GM12878 (cell line): ENCODE results near the gene SERPINI2.

ENCODE experiments used
- CHD2 ChIP-seq: IDR thresholded peaks from 2 replicates; pipeline ENCODE4 v1.6.1; 2011; ENCODE audit warnings: low read depth, low read length, improper control_type of control experiment, borderline replicate concordance
- EP300 ChIP-seq, 2 experiments: fragments of 150-350 bp in 1 of 2; IDR thresholded peaks; 2 replicates each; pipeline ENCODE4 v1.6.1; 2011 to 2012; ENCODE audit warnings: low read depth in 2 of 2, low read length in 2 of 2, borderline replicate concordance in 1 of 2, improper control_type of control experiment in 1 of 2, inconsistent platforms in 1 of 2; ENCODE audit not compliant: control insufficient read depth in 1 of 2
- EZH2 ChIP-seq: IDR thresholded peaks from 2 replicates; pipeline ENCODE4 v1.6.1; 2012; ENCODE audit warnings: low read depth, mild to moderate bottlenecking, control low read depth, inconsistent platforms, low read length, borderline replicate concordance; ENCODE audit not compliant: control insufficient read depth
- POLR2A ChIP-seq: IDR thresholded peaks from 2 replicates; pipeline ENCODE4 v1.6.1; 2011; ENCODE audit warnings: low read depth, mild to moderate bottlenecking, low read length
- RFX5 ChIP-seq: IDR thresholded peaks from 2 replicates; pipeline ENCODE4 v1.6.1; 2011; ENCODE audit warnings: low read depth, low read length, improper control_type of control experiment
- ZNF24 ChIP-seq: fragments of 450-650 bp; IDR thresholded peaks from 2 replicates; pipeline ENCODE4 v1.6.1; 2017; ENCODE audit warnings: antibody characterized with exemption, mild to moderate bottlenecking

- TF ChIP-seq POLR2A, result no peak
- TF ChIP-seq EZH2, result no peak
- TF ChIP-seq EP300 (IDR thresholded peaks at IDR 0.05; ENCODE audit: borderline replicate concordance in 1 of 2, control insufficient read depth in 1 of 2, low read depth in 2 of 2, low read length in 2 of 2), result no peak
- no peak for TF ChIP-seq CHD2
- TF ChIP-seq ZNF24, result no peak
- no peak for TF ChIP-seq RFX5
These were observed 22.6 kb downstream of the SERPINI2 start for GRCh38 chr3:167451282-167451681.
